CD4-positive, alpha-beta T cell treated with Interferon alpha-2 for 1 hour (primary cell): ENCODE measurements around the gene PTRHD1.
A peak's percentile ranks its signal among the peaks of the same experiment; 100 is the strongest.
"Not testable (repeated sequence)": the region's sequence is repeated elsewhere in the genome, so short reads cannot be mapped to it uniquely, and the experiment has no call there.

ENCODE experiments used
- DNase-seq, 2 donors: peaks; one replicate each; pipeline ENCODE4 v3.0.0-alpha.2; 2020 to 2022

The PTRHD1 gene, protein sequence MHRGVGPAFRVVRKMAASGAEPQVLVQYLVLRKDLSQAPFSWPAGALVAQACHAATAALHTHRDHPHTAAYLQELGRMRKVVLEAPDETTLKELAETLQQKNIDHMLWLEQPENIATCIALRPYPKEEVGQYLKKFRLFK

DNA sequence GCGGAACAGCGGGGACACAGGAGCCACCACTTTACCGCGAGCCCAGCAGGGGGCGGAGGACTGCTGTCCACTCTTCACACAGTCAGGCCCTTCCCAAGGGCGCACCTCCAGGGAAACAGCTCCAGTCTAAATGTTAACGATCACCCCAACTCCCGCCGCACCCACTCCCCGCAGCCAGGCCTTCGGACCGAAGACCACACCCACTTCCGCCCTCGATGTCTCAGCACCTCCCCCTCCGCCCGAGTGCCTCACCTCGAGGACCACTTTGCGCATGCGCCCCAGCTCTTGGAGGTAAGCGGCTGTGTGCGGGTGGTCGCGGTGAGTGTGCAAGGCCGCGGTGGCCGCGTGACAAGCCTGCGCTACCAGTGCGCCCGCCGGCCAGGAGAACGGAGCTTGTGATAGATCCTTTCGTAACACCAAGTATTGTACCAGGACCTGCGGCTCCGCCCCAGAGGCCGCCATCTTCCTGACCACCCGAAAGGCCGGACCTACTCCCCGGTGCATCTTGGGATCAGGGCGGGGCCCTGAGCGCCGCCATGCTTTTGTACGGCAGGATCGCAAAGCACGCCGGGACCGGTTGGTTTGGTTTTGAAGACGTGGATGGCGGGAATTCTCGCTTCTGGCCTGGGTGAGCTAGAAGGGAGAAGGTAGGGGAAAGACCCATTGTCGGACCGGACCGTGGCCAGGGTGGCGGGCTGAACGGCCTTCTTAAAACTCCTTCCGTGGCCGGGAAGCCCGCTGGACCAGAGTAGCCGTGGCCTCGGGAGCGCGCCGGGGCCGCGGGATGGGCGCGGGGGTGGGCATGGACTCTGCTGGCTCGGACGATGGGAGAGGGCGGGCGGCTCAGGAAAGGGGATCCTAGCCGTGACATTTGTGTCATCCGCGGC lies at the start of gene PTRHD1, which contains the start of gene CENPO:
PTRHD1 (minus strand) TSS at position 518 of the 887 bp plus-strand sequence; CDS start at position 504, 14 bp downstream.
CENPO (plus strand) TSS at position 552 of the 887 bp plus-strand sequence. CDS start 495 bp downstream, outside the sequence.
- peak; percentile 95 for DNase-seq

DNA sequence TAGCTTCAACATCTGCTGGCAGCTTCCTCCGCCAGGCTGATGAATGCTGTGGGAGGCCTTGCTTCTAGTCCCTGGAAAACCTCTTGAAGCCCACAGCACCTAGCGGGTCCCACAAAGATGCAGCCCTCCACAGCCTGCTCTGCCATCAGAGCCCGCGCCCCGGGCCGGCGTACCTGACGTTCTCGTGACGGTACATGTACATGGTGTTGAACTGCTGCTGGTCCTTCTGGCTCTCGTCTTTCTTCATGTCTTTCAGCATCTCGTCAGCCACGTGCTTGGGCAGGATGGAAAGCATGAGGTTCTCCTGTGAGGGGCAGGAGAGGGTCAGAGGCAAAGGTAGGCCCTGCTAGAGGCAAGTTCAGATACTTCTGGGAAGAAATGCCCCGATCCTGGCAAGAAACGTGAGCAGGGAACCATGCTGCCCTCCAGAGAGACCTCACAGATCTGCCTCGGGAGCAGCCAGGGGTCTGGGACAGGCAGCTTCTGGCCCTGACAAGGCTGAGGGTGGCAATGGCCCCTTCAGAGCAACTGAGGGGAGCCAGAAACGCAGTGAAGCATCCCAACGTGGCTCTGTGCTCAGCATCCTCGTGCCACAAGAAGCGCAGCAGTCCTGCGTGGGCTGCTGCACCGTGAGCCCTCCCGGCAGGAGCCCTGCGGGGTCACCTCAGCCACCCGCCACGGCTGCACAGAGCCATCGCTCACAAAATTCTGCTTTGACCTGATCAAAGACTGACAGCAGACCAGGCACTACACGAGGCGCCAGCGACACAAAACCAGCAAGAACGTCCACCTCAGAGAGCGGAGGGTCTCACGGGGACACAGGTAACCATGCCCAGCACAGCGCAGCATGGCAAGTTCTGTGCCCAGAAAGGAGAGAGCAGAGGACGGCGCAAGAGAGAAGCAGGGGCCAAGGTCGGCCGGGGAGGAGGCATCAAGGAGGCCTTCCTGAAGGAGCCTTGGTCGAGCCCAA lies 49.2 kb upstream of the PTRHD1 start:
- no peak for DNase-seq

DNA sequence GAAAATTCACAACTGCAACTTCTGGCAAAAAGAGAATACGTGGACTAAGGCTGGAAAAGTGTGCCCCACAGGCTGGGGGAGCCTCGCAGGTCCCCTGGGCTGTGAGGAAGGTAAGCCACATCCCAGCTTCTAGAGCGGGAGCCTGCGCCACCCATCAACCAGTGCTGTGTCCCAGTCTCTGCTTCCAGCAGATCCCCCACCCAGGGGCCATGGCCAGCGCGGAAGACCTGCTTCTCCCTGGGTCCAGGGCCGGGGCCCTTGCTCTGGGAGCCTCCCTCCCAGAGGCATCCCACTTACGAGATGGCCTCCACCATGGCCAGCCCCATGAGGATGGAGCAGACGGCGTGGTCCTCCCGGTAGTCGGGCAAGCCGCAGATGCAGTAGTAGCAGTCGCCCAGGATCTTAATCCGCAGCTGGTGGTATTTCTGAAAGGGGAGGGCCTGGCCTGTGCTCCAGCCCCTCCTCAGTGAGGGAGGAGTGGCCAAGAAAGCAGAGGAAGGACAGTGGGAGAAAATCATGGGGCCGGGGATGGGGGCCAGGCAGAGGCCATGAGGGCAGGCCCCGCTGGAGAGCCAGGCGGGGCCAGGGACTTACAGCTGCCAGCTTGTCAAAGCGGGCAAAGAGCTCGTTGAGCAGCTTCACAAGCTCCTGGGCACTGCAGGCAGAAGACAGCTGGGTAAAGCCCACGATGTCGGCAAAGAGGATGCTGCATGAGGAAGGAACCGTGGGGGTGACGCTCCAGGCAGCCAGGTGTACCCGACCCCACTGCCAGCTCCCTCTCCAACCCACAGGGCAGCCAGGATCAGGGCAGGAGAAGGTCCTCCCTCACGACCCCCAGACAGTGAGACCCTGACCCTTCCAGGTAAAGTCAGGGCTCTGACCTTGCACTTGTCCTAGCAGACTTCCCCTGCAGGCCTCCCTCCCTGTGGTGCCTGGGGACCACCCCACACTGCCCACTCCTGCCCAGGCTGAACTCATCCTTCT lies 48.1 kb upstream of the PTRHD1 start:
- no peak for DNase-seq

DNA sequence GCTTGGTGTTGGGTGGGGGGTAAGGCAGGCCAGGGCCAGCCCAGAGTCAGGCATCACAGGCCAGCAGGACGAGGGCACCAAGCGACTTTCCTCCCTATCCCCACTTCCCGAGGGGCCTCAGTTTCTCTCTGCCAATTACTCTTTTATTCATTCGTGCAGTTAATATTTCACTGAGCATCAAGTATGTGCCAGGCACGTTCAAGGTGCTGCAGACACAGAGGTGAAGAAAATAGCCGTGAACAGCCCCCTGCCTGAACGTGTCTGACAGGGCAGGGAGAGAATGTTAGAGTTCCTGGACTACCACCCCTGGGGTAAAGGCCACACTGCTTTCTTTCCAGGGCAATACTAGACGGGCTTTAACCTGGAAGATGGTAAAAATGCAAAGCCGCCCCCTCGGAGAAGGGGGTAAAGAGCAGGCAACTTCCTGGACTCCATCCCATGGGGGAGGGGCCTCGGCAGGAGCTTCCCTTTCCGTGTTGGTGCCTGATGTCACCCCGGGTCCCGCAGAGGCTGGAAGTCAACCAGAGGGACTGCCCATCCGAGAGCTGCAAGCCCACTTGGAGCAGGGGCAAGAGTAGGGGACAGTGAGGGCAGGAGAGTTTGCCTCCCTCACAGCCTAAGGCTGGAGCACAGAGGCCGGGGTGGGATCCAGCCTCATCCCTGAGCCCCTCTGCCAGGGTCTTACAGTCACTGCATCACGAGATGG lies 47.1 kb upstream of the PTRHD1 start:
- DNase-seq, result no peak

DNA sequence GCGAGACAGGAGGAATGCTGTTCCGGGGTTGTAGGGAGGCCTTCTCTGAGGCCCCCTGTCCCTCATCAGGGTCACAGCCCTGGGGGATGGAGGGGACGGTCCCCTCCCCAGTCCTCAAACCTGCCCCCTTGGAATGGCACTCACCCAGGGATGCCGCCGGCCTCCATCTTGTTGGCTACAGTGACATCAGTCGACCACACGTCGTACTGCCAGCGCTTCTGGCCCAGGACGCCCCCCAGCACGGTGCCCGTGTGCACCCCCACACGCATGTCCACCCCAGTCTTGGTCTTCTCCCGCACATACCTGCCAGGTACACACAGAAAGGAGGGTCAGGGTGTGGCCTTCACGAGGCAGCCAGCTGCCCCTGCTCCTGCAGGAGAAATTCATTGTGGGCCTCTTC lies 46.5 kb upstream of the PTRHD1 start:
- no peak for DNase-seq

DNA sequence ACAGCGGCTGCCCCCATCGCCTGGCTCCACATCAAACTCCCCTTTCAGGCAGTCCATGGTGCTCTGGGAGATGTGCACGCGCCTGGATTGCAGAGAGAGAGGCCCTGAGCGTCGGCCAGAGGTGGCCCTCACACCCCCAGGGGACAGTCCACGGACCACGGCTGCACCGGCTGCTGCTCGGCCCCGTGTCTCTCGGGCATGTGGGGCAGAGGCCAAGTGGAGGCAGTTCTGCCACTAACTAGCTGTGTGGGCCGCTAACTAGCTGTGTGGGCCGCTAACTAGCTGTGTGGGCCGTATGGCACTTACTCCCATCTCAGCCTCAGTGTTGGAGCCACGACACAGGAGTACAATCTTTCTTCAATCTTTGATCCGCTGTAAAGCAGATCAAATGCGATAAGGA lies 45.4 kb upstream of the PTRHD1 start:
- DNase-seq, result no peak

DNA sequence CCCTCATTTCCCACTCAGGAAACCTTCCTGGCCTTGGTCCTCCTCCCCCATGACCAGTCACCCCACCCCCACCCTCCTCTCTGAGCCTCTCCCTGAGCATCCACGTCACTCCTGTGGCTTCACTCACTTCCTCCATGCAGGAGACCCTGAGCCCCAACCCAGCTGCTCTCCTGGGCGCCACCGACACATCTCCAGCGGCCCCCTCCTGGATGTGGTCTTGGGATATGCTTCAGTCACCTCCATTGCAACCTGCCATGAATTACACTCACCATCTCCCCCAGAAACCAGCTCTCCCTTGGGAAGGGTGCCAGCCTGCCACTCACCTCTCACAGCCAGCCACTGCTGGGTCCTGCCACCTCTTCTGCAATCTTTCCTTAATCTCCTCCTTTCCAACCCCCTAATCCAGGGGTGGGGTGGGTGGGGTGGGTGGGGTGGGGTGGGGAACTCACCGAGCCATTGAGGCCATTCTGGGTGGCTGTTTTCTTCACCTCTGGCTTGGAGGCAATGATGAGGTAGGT lies 44.9 kb upstream of the PTRHD1 start:
- no peak for DNase-seq

DNA sequence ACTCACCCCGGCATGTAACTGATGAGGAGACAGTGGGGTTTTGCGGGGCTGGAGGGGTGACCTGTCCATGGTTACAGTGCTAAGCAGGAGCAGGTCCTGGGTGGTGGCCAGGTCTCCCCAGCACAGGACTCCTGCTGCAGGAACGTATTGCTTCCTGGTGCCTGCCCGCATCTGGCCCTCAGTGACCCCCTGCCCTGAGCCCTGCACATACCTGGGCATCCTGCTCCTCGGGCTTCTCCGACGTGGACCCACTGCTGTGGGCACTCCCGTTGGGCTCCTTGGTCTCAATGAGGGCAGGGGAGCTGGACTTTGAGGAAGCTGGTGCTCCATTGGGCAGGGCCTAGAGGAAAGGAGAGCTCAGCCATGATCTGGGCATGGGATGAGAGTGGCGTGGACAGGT lies 43.5 kb upstream of the PTRHD1 start:
- DNase-seq, result no peak

DNA sequence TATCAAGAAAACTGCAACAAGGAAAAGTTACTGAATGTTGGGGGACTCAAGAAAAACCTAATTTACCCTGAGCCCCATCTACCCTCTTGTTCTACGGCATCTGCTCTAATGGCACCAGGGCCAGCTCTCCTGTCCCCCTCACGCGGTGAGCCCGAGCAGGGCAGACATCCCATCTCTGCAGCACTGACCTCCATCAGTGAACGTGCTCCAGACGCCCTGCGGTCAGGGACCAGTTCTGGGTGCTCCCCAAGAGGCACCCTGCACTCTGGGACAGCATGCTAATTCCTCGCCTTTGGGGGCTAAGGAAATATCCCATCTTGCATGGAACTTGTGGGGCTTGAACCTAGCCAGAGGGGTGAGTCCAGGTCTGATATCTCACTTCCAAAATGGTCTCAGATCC lies 43.0 kb upstream of the PTRHD1 start:
- DNase-seq, result no peak

DNA sequence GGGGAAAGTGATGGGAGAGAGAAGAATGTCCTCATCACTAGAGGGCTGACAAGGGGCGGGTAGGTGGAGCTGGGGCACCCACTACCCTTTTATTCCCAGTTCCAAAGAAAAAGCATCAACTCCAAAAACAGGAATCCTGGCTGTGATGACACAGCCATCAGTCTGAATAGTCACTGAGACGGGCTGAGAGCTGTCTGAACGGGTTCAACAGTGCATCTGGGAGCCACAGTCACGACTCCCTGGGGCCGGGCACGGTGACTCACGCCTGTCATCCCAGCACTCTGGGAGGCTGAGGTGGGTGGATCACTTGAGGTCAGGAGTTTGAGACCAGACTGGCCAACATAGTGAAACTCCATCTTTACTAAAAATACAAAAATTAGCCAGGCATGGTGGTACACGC lies 42.2 kb upstream of the PTRHD1 start:
- not testable (repeated sequence) for DNase-seq

DNA sequence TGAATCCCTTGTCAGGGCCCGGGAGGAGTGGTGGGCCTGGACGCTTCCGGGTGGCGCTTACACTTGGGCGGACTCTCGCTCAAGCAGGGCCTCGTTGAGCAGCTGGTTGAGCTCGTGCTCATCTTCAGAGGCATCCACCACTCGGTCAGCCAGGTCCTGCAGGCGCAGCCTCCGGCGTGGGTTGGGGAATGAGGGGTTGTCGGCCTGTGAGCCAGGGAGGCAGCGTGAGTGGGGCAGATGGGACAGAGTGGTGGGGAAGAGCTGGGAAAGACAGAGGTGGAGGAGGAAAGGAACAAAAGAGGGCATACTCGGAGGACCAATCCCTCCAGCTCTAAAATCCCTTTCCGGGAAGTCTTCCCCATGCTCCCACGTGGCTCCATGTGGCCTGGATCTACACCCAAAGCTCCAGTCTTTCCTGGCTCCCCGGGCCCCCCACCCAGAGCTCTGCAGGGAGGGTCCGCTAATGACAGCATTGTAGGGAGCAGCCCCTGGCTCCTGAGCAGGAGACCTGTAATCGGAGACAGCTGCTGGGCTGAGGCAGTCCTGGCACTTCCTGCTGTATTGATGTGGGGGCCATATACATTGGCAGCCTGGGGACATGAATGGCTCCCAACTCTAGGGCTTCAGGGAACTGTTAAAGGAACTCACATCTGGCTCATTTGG lies 41.7 kb upstream of the PTRHD1 start:
- DNase-seq, result no peak

DNA sequence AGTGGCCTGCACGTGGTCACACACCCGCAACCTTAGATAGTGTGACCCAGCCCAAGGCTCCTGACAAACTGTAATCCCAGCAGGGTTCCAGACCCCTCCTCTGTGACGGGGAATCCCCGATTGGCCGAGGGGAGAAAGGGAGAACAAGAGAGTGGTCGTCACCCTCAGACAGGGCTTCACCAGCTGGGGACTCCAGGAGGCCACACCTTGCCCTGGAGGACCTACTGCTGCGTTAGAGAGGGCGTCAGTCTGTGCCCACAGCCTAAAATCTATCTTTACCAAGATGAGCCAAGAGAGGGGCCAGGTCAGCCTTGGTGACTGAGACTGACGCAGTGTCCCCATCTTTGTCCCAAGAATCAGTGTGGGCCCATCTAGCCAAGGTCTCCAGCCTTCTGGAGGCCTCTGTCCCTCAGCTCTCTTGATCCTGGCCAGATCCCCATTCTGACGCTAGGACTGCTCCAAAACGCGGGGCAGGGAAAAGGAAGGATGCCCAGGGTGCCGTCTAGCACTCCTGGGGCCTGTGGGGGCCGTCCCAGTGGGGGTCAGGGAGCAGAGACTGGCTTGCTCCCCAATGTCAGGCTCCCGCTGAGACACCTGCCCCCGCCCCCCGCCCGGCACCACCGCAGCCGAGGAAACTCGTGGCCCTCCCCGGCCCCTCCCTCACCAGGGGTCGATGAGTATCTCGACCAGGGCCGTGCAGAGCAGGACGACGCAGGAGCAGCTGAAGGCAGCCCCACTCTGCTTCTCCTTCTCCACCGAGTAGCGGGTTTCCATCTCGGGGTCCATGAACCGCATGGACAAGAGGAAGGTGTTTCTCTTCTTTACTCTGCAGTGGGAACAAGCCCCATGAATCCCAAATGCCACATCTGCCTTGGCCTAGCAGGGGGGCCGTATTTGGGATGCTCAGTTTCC lies 40.9 kb upstream of the PTRHD1 start:
- DNase-seq, result no peak

DNA sequence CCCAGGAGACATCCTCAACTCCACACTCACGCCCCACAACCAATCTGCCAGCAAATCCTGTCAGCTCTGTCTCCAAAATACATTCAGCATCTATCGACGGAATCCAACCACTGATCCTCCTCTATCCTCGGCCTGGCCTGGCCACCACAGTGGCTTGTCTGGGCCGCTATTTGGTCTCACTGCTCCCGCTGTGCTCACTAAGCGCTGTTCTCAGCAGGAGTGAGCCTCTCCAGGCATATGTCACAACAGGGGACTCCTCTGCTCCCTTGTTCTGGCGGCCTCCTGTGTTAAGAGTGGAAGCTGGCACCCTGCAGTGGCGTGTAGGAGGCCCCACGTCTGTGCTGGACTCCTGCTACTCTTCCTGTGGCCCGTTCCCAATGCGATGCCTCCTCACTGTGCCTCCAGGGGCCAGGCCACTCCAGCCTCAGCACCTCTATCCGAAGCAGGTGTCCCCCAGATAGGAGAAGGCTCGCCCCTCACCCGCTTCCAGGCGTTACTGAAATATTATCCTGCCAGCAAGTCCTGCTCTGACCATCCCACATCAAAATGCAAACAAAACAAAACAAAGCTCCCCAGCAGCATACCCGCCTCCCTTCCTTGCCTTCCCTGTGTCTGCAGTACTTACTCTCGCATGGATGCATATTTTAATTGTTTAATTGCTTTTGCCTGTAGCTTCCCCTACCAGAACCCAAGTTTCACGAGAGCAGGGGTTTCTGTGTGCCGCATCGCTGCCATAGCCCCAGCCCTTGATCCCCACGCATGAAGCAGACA lies 39.9 kb upstream of the PTRHD1 start:
- DNase-seq, result no peak

DNA sequence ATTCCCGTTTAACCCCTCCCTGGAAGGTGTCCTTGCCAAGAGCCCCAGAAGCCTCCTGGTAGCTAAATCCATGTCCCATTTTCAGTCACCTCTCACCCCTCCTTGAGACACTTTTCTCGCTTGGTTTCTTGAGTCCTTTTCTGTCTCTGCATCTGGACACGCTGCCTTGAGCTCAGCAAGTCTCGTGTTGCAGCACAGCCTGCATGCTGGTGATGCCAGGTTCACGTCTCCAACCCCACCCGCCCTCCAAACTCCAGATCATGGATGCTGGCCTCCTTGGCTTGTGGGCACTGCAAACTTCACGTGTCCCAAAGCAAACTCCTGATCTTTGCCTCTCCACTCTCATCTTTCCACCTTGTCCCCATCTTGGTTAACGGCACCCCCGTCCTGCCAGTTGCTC lies 39.3 kb upstream of the PTRHD1 start:
- no peak for DNase-seq

DNA sequence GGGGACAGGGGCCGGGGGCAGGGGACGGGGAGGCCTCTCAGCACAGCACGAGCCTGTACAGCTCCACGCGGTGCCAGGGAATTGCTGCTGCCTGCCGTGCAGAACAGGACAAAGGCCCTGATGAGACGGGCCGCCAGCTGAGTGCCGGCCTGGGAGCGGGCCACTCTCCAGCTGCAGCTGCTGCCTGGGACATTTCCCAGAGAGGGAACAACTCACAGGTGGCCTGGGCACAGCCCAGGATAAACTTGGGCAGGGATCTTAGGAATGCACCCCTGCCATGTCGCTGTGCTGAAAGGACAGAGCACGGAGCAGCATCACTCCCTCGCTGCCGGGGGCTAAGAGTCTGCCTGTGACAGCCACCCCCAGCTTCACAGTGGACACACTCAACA lies 38.9 kb upstream of the PTRHD1 start:
- no peak for DNase-seq

DNA sequence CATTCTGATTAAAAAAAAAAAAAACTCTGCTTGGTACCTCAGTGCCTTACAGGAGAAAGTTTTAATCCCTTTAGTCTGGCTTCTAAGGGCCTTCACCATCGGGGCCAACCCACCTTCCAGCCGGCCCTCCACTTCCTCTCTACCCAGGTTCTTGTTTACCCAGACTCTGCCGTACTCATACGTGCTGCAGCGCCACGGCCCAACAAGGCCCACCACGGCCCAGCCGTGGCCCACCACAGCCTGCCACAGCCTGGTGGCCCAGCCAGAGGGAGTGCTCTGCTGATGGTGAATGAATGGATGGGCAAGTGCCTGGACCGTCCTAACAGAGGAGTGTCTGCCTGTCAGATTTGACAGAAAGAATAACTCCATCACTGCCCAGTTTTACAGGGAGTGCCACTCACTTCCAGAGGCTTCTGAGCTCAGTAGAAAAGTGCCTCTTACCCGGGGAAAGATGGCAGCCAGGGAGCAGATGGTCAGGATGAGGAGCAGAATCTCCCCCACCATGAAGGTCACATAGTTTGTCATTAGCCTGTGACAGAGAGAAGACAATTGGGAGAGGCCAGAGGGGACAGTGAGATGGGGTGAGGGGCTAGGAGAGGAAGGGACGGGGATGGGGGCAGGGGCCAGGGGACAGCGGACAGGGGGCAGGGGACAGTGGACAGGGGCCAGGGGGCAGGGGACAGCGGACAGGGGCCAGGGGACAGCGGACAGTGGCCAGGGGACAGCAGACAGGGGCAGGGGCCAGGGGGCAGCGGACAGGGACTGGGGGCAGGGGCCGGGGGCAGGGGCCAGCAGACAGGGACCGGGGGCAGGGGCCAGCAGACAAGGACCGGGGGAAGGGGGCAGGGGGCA lies 38.3 kb upstream of the PTRHD1 start:
- DNase-seq, result no peak

DNA sequence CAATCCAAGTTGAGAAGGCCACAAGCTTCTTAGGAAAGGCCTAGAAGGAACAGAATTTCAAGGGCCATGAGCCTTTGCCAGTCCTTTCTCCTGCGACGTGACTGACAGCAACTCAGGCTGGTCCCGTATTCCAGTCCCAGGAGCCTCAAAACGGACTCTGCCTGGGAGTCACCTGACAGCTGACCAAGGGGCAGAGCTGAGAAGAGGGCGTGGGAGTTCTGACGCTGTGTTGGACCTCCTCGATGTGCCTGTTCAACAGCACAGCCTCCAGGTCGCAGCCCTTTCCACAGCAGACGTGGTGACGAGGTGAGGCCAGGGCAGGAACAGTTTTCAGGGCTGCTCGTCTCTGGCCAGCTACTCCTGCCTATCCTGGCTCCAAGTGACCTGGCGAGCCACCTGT lies 37.6 kb upstream of the PTRHD1 start:
- no peak for DNase-seq

DNA sequence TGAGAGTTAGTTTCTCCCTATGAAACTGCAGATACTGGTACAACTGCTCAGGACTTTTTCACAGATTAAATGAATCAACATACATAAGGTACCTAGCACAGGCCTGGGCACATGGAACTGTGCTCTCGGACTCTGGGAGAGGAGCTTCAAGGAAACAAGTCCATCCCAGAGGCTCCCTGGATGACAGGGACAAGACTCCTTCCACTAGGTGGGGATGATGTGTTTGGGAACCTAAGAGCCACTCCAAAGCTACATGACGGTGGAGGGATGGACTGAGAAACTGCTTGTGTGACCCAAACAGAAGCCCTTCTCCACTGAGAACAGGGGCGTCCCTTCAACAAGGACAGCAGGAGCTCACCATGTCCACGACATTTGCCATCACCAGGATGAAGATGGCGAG lies 37.2 kb upstream of the PTRHD1 start:
- no peak for DNase-seq
